CD4-positive, alpha-beta memory T cell (primary cell): Measurements from ENCODE around the gene SLX4. TPM values are rescaled to one million over a fixed set of nuclear protein-coding genes. Genes with fewer than 3 reads are reported as not detected.
A peak's percentile ranks its signal among the peaks of the same experiment; 100 is the strongest.

Experiments used
- CTCF ChIA-PET: fragments of 350-600 bp; sonication (Branson Sonifier 250); formaldehyde crosslinking; loops from one replicate; lab custom pipeline; 2021; ENCODE audit warnings: inconsistent platforms; ENCODE audit not compliant: partially characterized antibody; lab: Charles Lee
- POLR2A ChIA-PET: fragments of 350-600 bp; sonication (Branson Sonifier 250); formaldehyde crosslinking; loops from one replicate; lab custom pipeline; 2021; ENCODE audit not compliant: partially characterized antibody; lab: Charles Lee
- DNase-seq, 5 donors: peaks; one replicate each; pipeline versions ENCODE4 v3.0.0 to v3.0.0-alpha.2; 2020 to 2022; ENCODE audit warnings: mixed read lengths in 1 of 5
- H3K27ac ChIP-seq: one replicate; pipeline ENCODE4 v1.7.0; 2013; ENCODE audit warnings: low read depth, low read length
- H3K27me3 ChIP-seq: 2 replicates; pipeline ENCODE4 v1.7.0; 2013; ENCODE audit warnings: mild to moderate bottlenecking, low read length, moderate library complexity; ENCODE audit not compliant: insufficient read depth
- H3K36me3 ChIP-seq: 2 replicates; pipeline ENCODE4 v1.7.0; 2013; ENCODE audit warnings: mild to moderate bottlenecking, low read length, moderate library complexity; ENCODE audit not compliant: insufficient read depth
- H3K4me1 ChIP-seq: 2 replicates; pipeline ENCODE4 v1.7.0; 2013; ENCODE audit warnings: mild to moderate bottlenecking, low read length, moderate library complexity; ENCODE audit not compliant: insufficient read depth
- H3K4me3 ChIP-seq, 2 donors: one replicate each; pipeline ENCODE4 v1.7.0; 2013; ENCODE audit warnings: low read length in 2 of 2, mild to moderate bottlenecking in 1 of 2
- H3K9me3 ChIP-seq, 2 donors: one replicate each; pipeline ENCODE4 v1.7.0; 2013; ENCODE audit warnings: low read length in 2 of 2, control low read depth in 1 of 2; ENCODE audit not compliant: control insufficient read depth in 1 of 2
- H3K27ac Mint-ChIP-seq, 7 donors: one replicate each; pipeline ENCODE4 v1.8.0; 2020 to 2021; ENCODE audit warnings: mixed read lengths in 7 of 7, mild to moderate bottlenecking in 6 of 7, inconsistent platforms in 3 of 7, moderate library complexity in 3 of 7
- H3K27me3 Mint-ChIP-seq, 2 donors: one replicate each; pipeline ENCODE4 v1.8.0; 2020 to 2021; ENCODE audit warnings: mixed read lengths in 2 of 2
- H3K36me3 Mint-ChIP-seq, 2 donors: one replicate each; pipeline ENCODE4 v1.8.0; 2020 to 2021; ENCODE audit warnings: mixed read lengths in 2 of 2, inconsistent platforms in 1 of 2, mild to moderate bottlenecking in 1 of 2
- H3K4me1 Mint-ChIP-seq, 4 donors: one replicate each; pipeline ENCODE4 v1.8.0; 2020 to 2021; ENCODE audit warnings: mixed read lengths in 4 of 4, mild to moderate bottlenecking in 1 of 4
- H3K4me3 Mint-ChIP-seq, 8 donors: one replicate each; pipeline ENCODE4 v1.8.0; 2020 to 2021; ENCODE audit warnings: mixed read lengths in 8 of 8, mild to moderate bottlenecking in 7 of 8, moderate library complexity in 6 of 8, inconsistent platforms in 3 of 8
- H3K9me3 Mint-ChIP-seq, 8 donors: one replicate each; pipeline ENCODE4 v1.8.0; 2020 to 2021; ENCODE audit warnings: mixed read lengths in 8 of 8, mild to moderate bottlenecking in 5 of 8, inconsistent platforms in 3 of 8, moderate library complexity in 1 of 8
- intact Hi-C: fragments of 100-400 bp; cut with micrococcal nuclease; formaldehyde crosslinking; loops from one replicate; pipeline ENCODE4 v1.15.1; 2023
- polyA plus RNA-seq, 2 donors: library from polyadenylated mRNA; unstranded; fragments of 300-500 nt; fragmentation: Illumina TruSeq; gene quantifications; one replicate each; pipeline ENCODE4 v1.2.3, GENCODE V29; 2021
- total RNA-seq, 2 experiments: library from RNA; stranded (reverse); gene quantifications; one replicate each; pipeline ENCODE4 v1.2.3, GENCODE V29; 2021

The SLX4 gene
- total and polyA plus RNA-seq, 4 experiments from 2014 or later, result 0.87 to 6.7 (median 5.7) TPM; not detected in 1

GRCh38 chr16:3538222-3538621 lies 73.2 kb downstream of the SLX4 start:
- intact Hi-C loops, result no loop called here
- no peaks in the 10 kb centered on the region for H3K27me3 ChIP-seq
- no peak overlapping the region for H3K4me3 ChIP-seq
- no peaks in the 10 kb centered on the region for H3K9me3 ChIP-seq
- no peaks in the 10 kb centered on the region for H3K4me1 ChIP-seq
- Mint-ChIP-seq H3K4me1 (peaks cover 2 to 10% (median 6%) of the 10 kb centered on the region in 4 donors), H3K27me3 (no peaks in the 10 kb centered on the region), H3K4me3 (no peak overlapping the region), H3K9me3 (peaks cover 0 to 3% (median 0%) of the 10 kb centered on the region in 8 donors), H3K27ac (peak overlapping the region in 4 of 7 donors; percentile 22 to 56 (median 32)), H3K36me3 (peaks cover 17 to 64% of the 10 kb centered on the region in 2 donors)
- ChIA-PET POLR2A (no interaction called here), CTCF (interaction anchor here (1.6 kb wide), 1 partner anchor 29 kb away, joined by 3 read pairs; no protein-coding TSS in a partner anchor)
- no peak for DNase-seq
- no peak overlapping the region for H3K27ac ChIP-seq
- peaks cover 30% of the 10 kb centered on the region for H3K36me3 ChIP-seq

- H3K4me3 ChIP-seq, result no peak overlapping the region
- H3K36me3 ChIP-seq, result peaks cover 17% of the 10 kb centered on the region
- H3K27me3 ChIP-seq, result no peaks in the 10 kb centered on the region
- Mint-ChIP-seq H3K27me3 (no peaks in the 10 kb centered on the region), H3K36me3 (peaks cover 17 to 58% of the 10 kb centered on the region in 2 donors), H3K4me3 (no peak overlapping the region), H3K4me1 (peaks cover 2 to 14% (median 6%) of the 10 kb centered on the region in 4 donors), H3K9me3 (peaks cover 0 to 3% (median 0%) of the 10 kb centered on the region in 8 donors), H3K27ac (peak overlapping the region in 4 of 7 donors; percentile 22 to 42 (median 28))
- H3K27ac ChIP-seq, result no peak overlapping the region
- no peaks in the 10 kb centered on the region for H3K4me1 ChIP-seq
- DNase-seq, result no peak
- intact Hi-C loops, result no loop called here
- H3K9me3 ChIP-seq, result no peaks in the 10 kb centered on the region
- POLR2A ChIA-PET, result interaction anchor here (1.1 to 2.1 kb wide), 5 partner anchors 11 to 41 kb away, joined by 3 to 6 read pairs (median 3); no protein-coding TSS in a partner anchor
- CTCF ChIA-PET, result interaction anchor here (1.3 to 1.8 kb wide), 2 partner anchors 10 to 12 kb away, joined by 3 to 9 read pairs; no protein-coding TSS in a partner anchor
Measured at GRCh38 chr16:3536851-3537250, 74.6 kb downstream of the SLX4 start.

GRCh38 chr16:3536271-3536731 lies 75.1 kb downstream of the SLX4 start:
- Mint-ChIP-seq H3K27me3 (no peaks in the 10 kb centered on the region), H3K36me3 (peaks cover 21 to 54% of the 10 kb centered on the region in 2 donors), H3K9me3 (peaks cover 0 to 3% (median 0%) of the 10 kb centered on the region in 8 donors), H3K27ac (peak overlapping the region in 5 of 7 donors; percentile 3 to 70 (median 32)), H3K4me1 (peaks cover 2 to 14% (median 6%) of the 10 kb centered on the region in 4 donors), H3K4me3 (no peak overlapping the region)
- no peaks in the 10 kb centered on the region for H3K27me3 ChIP-seq
- H3K4me3 ChIP-seq, result no peak overlapping the region
- no peak overlapping the region for H3K27ac ChIP-seq
- H3K9me3 ChIP-seq, result no peaks in the 10 kb centered on the region
- ChIA-PET POLR2A (interaction anchor here (0.9 to 2.1 kb wide), 7 partner anchors 10 to 384 kb away, joined by 3 to 6 read pairs (median 3); no protein-coding TSS in a partner anchor), CTCF (interaction anchor here (1.8 kb wide), 1 partner anchor 10 kb away, joined by 9 read pairs; no protein-coding TSS in a partner anchor)
- H3K4me1 ChIP-seq, result no peaks in the 10 kb centered on the region
- intact Hi-C loops, result no loop called here
- DNase-seq, result no peak
- peaks cover 11% of the 10 kb centered on the region for H3K36me3 ChIP-seq

GRCh38 chr16:3534126-3534525 lies 77.3 kb downstream of the SLX4 start:
- Mint-ChIP-seq H3K9me3 (peaks cover 0 to 3% (median 0%) of the 10 kb centered on the region in 8 donors), H3K27me3 (no peaks in the 10 kb centered on the region), H3K4me3 (no peak overlapping the region), H3K4me1 (peaks cover 2 to 14% (median 5%) of the 10 kb centered on the region in 4 donors), H3K27ac (peak overlapping the region; percentile 42 to 90 (median 72)), H3K36me3 (peaks cover 14 to 43% of the 10 kb centered on the region in 2 donors)
- no peak overlapping the region for H3K4me3 ChIP-seq
- no peaks in the 10 kb centered on the region for H3K4me1 ChIP-seq
- no peaks in the 10 kb centered on the region for H3K9me3 ChIP-seq
- no peaks in the 10 kb centered on the region for H3K27me3 ChIP-seq
- H3K27ac ChIP-seq, result no peak overlapping the region
- no peak for DNase-seq
- POLR2A ChIA-PET, result interaction anchor here (1.3 kb wide), 1 partner anchor 10 kb away, joined by 3 read pairs; no protein-coding TSS in a partner anchor
- intact Hi-C loops, result no loop called here
- CTCF ChIA-PET, result interaction anchor here (1.1 kb wide), 1 partner anchor 27 kb away, joined by 3 read pairs; no protein-coding TSS in a partner anchor
- peaks cover 11% of the 10 kb centered on the region for H3K36me3 ChIP-seq

- no peak for DNase-seq
- H3K27ac ChIP-seq, result no peak overlapping the region
- no peaks in the 10 kb centered on the region for H3K27me3 ChIP-seq
- Mint-ChIP-seq H3K36me3 (peaks cover 22 to 50% of the 10 kb centered on the region in 2 donors), H3K4me1 (peaks cover 6 to 22% (median 11%) of the 10 kb centered on the region in 4 donors), H3K27ac (peak overlapping the region in 3 of 7 donors; percentile 24 to 68 (median 42)), H3K4me3 (no peak overlapping the region), H3K9me3 (peaks cover 0 to 3% (median 0%) of the 10 kb centered on the region in 8 donors), H3K27me3 (no peaks in the 10 kb centered on the region)
- intact Hi-C loops, result no loop called here
- ChIA-PET POLR2A (interaction anchor here (1.0 kb wide), 1 partner anchor 42 kb away, joined by 3 read pairs; no protein-coding TSS in a partner anchor), CTCF (interaction anchor here (1.0 kb wide), 1 partner anchor 32 kb away, joined by 3 read pairs; the partner anchor contains the start of gene CLUAP1)
- H3K9me3 ChIP-seq, result no peaks in the 10 kb centered on the region
- H3K4me3 ChIP-seq, result no peak overlapping the region
- no peaks in the 10 kb centered on the region for H3K4me1 ChIP-seq
- peaks cover 11% of the 10 kb centered on the region for H3K36me3 ChIP-seq
Measured at GRCh38 chr16:3532741-3533140, 78.7 kb downstream of the SLX4 start.

Other genes starting within 250 kb of the SLX4 start
- gene ZSCAN32, start 210.6 kb downstream of the SLX4 start, total RNA-seq, result 10 to 100 TPM; 26.8 to 28.8 TPM
- gene ZSCAN32, start 210.6 kb downstream of the SLX4 start, polyA plus RNA-seq, result 10 to 100 TPM in 1 of 2 donors, 1 to 10 TPM in 1; 9.8 to 11.9 TPM
- gene ZNF174, start 210.4 kb downstream of the SLX4 start, total RNA-seq, result 10 to 100 TPM; 17.9 to 18.0 TPM
- gene ZNF174, start 210.4 kb downstream of the SLX4 start, polyA plus RNA-seq, result 10 to 100 TPM in 1 of 2 donors, 1 to 10 TPM in 1; 9.5 to 19.0 TPM
- 1 to 10 TPM; 5.3 TPM for gene ZNF597, start 168.1 kb downstream of the SLX4 start, total RNA-seq
- gene ZNF597, start 168.1 kb downstream of the SLX4 start, polyA plus RNA-seq, result 1 to 10 TPM; 1.0 to 1.9 TPM
- gene NAA60, start 167.9 kb downstream of the SLX4 start, total RNA-seq, result 10 to 100 TPM; 58.1 to 62.9 TPM
- gene NAA60, start 167.9 kb downstream of the SLX4 start, polyA plus RNA-seq, result 10 to 100 TPM; 28.2 to 59.6 TPM
- not detected for gene C16orf90, start 116.1 kb downstream of the SLX4 start, total RNA-seq
- not detected for gene C16orf90, start 116.1 kb downstream of the SLX4 start, polyA plus RNA-seq
- gene CLUAP1, start 110.6 kb downstream of the SLX4 start, total RNA-seq, result 10 to 100 TPM; 24.6 to 25.4 TPM
- 10 to 100 TPM; 26.4 to 41.5 TPM for gene CLUAP1, start 110.6 kb downstream of the SLX4 start, polyA plus RNA-seq
- gene NLRC3, start 34.2 kb downstream of the SLX4 start, total RNA-seq, result 100 to 1,000 TPM; 111 TPM
- gene NLRC3, start 34.2 kb downstream of the SLX4 start, polyA plus RNA-seq, result 10 to 100 TPM; 13.1 to 39.3 TPM
- 10 to 100 TPM; 51.2 to 59.9 TPM for gene DNASE1, start 43.1 kb upstream of the SLX4 start, total RNA-seq
- 1 to 10 TPM in 1 of 2 donors, not detected in 1; 7.7 TPM for gene DNASE1, start 43.1 kb upstream of the SLX4 start, polyA plus RNA-seq
- 100 to 1,000 TPM; 101 to 111 TPM for gene TRAP1, start 105.9 kb upstream of the SLX4 start, total RNA-seq
- 10 to 100 TPM; 56.4 to 59.2 TPM for gene TRAP1, start 105.9 kb upstream of the SLX4 start, polyA plus RNA-seq